Nucleus accumbens (tissue), 56 donors: ENCODE measurements around the gene RGL1.
A peak's percentile ranks its signal among the peaks of the same experiment; 100 is the strongest.

Experiments used
- DNase-seq, 56 donors: peaks; one replicate each; lab custom pipeline; 2025; lab: John Stamatoyannopoulos, UW

The RGL1 gene

GRCh38 chr1:183859119-183859518 is 54.2 kb downstream of the RGL1 start:
- no peak for DNase-seq

- no peak for DNase-seq
Observed at GRCh38 chr1:183859831-183860230, 54.9 kb downstream of the RGL1 start.

GRCh38 chr1:183862967-183863366 is 58.0 kb downstream of the RGL1 start:
- DNase-seq = no peak

- no peak for DNase-seq
Observed at GRCh38 chr1:183863852-183864251, 58.9 kb downstream of the RGL1 start.

- no peak for DNase-seq
Observed at GRCh38 chr1:183864611-183865010, 59.7 kb downstream of the RGL1 start.

GRCh38 chr1:183869230-183869629 is 64.3 kb downstream of the RGL1 start:
- DNase-seq = no peak

- no peak for DNase-seq
Observed at GRCh38 chr1:183869664-183870063, 64.7 kb downstream of the RGL1 start.

GRCh38 chr1:183870351-183871077 is 65.6 kb downstream of the RGL1 start:
- peak in 8 of 56 donors; percentile 10 to 36 (median 15) for DNase-seq

GRCh38 chr1:183871142-183871541 is 66.2 kb downstream of the RGL1 start:
- DNase-seq = peak in 28 of 56 donors; percentile 4 to 64 (median 28)

GRCh38 chr1:183871601-183872000 is 66.7 kb downstream of the RGL1 start:
- peak in 1 of 56 donors; percentile 32 for DNase-seq

GRCh38 chr1:183872403-183872802 is 67.5 kb downstream of the RGL1 start:
- no peak for DNase-seq

GRCh38 chr1:183873642-183874041 is 68.7 kb downstream of the RGL1 start:
- no peak for DNase-seq

- no peak for DNase-seq
Observed at GRCh38 chr1:183876309-183876708, 71.4 kb downstream of the RGL1 start.

- peak in 50 of 56 donors; percentile 4 to 81 (median 55) for DNase-seq
Observed at GRCh38 chr1:183877053-183877720, 72.3 kb downstream of the RGL1 start.

GRCh38 chr1:183879494-183879893 is 74.6 kb downstream of the RGL1 start:
- DNase-seq = no peak

- no peak for DNase-seq
Observed at GRCh38 chr1:183879966-183880365, 75.0 kb downstream of the RGL1 start.

- no peak for DNase-seq
Observed at GRCh38 chr1:183880531-183881243, 75.8 kb downstream of the RGL1 start.

GRCh38 chr1:183881387-183882131 is 76.6 kb downstream of the RGL1 start:
- peak in 49 of 56 donors; percentile 22 to 84 (median 50) for DNase-seq

- DNase-seq = no peak
Observed at GRCh38 chr1:183882335-183883167, 77.6 kb downstream of the RGL1 start.

- no peak for DNase-seq
Observed at GRCh38 chr1:183883623-183884022, 78.7 kb downstream of the RGL1 start.
